ENCODE data around the gene HSPA5. TPM values are rescaled to one million over a fixed set of nuclear protein-coding genes. Genes with fewer than 3 reads are reported as not detected.
"Not testable (repeated sequence)": the region's sequence is repeated elsewhere in the genome, so short reads cannot be mapped to it uniquely, and the experiment has no call there.

HSPA5 gene
- total and polyA plus RNA-seq, 4 donors = 108 to 342 (median 237) TPM

- no peaks in the 10 kb centered on the region for H3K9me3 ChIP-seq (ENCODE audit: control insufficient read depth in 4 of 4, low read length in 3 of 4)
- no peak overlapping the region for H3K4me3 ChIP-seq (ENCODE audit: low read depth in 1 of 3, low read length in 3 of 3)
- DNase-seq (ENCODE audit: low spot score) = no peak
- H3K36me3 ChIP-seq (ENCODE audit: control insufficient read depth in 4 of 4, insufficient read depth in 3 of 4, low read depth in 1 of 4, low read length in 3 of 4) = peaks cover 5 to 36% (median 23%) of the 10 kb centered on the region in 4 donors
- no peak overlapping the region for H3K27ac ChIP-seq (ENCODE audit: low read depth in 1 of 2, low read length in 2 of 2)
- TF ChIP-seq FOXA2 (IDR thresholded peaks at IDR 0.05) (no peak), NR2F2 (IDR thresholded peaks at IDR 0.05) (no peak)
- TF ChIP-seq, protein P1, sequence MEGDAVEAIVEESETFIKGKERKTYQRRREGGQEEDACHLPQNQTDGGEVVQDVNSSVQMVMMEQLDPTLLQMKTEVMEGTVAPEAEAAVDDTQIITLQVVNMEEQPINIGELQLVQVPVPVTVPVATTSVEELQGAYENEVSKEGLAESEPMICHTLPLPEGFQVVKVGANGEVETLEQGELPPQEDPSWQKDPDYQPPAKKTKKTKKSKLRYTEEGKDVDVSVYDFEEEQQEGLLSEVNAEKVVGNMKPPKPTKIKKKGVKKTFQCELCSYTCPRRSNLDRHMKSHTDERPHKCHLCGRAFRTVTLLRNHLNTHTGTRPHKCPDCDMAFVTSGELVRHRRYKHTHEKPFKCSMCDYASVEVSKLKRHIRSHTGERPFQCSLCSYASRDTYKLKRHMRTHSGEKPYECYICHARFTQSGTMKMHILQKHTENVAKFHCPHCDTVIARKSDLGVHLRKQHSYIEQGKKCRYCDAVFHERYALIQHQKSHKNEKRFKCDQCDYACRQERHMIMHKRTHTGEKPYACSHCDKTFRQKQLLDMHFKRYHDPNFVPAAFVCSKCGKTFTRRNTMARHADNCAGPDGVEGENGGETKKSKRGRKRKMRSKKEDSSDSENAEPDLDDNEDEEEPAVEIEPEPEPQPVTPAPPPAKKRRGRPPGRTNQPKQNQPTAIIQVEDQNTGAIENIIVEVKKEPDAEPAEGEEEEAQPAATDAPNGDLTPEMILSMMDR (IDR thresholded peaks at IDR 0.05; ENCODE audit: low read depth, low read length, missing input control) = no peak
- H3K9ac ChIP-seq (ENCODE audit: low read depth in 1 of 2, low read length in 2 of 2) = no peak overlapping the region
- 94% methylated on average over 1 of the region's 1 CpG for WGBS
- H3K4me1 ChIP-seq (ENCODE audit: control insufficient read depth in 4 of 4, insufficient read depth in 4 of 4, low read length in 3 of 4) = peaks cover 0 to 11% (median 5%) of the 10 kb centered on the region in 4 donors
- H3K27me3 ChIP-seq (ENCODE audit: control insufficient read depth in 4 of 4, insufficient read depth in 4 of 4, low read length in 3 of 4) = no peaks in the 10 kb centered on the region
Observed at GRCh38 chr9:125202846-125203618, 38.1 kb downstream of the HSPA5 start.

- WGBS = under 1% methylated on average over 51 of the region's 51 CpGs
- peak within 1 kb of the TSS; percentile 74 to 79 for H3K9ac ChIP-seq (ENCODE audit: low read depth in 1 of 2, low read length in 2 of 2)
- H3K4me1 ChIP-seq (ENCODE audit: control insufficient read depth in 4 of 4, insufficient read depth in 4 of 4, low read length in 3 of 4) = peaks cover 0 to 11% (median 5%) of the 10 kb centered on the region in 4 donors
- no peaks in the 10 kb centered on the region for H3K27me3 ChIP-seq (ENCODE audit: control insufficient read depth in 4 of 4, insufficient read depth in 4 of 4, low read length in 3 of 4)
- H3K4me3 ChIP-seq (ENCODE audit: low read depth in 1 of 3, low read length in 3 of 3) = peak within 1 kb of the TSS; percentile 56 to 91 (median 85)
- H3K36me3 ChIP-seq (ENCODE audit: control insufficient read depth in 4 of 4, insufficient read depth in 3 of 4, low read depth in 1 of 4, low read length in 3 of 4) = peaks cover 2 to 17% (median 12%) of the 10 kb centered on the region in 4 donors
- TF ChIP-seq REST (IDR thresholded peaks at IDR 0.05) = peak; percentile 72
- no peak for TF ChIP-seq HNF4G (IDR thresholded peaks at IDR 0.05)
- TF ChIP-seq EGR1 (IDR thresholded peaks at IDR 0.05; ENCODE audit: low read depth in 2 of 2) = peak; percentile 52 to 63
- TF ChIP-seq GABPA (IDR thresholded peaks at IDR 0.05 in 1 of 2, conservative IDR thresholded peaks at IDR 0.05 in 1 of 2) = peak; percentile 62 to 85
- TF ChIP-seq, protein P1 (IDR thresholded peaks at IDR 0.05; ENCODE audit: low read depth, low read length, missing input control) = no peak
- TF ChIP-seq, protein P2, sequence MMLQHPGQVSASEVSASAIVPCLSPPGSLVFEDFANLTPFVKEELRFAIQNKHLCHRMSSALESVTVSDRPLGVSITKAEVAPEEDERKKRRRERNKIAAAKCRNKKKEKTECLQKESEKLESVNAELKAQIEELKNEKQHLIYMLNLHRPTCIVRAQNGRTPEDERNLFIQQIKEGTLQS (IDR thresholded peaks at IDR 0.05) = no peak
- peak; percentile 19 for TF ChIP-seq NR2F2 (IDR thresholded peaks at IDR 0.05)
- peak; percentile 49 for TF ChIP-seq FOXA1 (IDR thresholded peaks at IDR 0.05)
- TF ChIP-seq, protein P3, sequence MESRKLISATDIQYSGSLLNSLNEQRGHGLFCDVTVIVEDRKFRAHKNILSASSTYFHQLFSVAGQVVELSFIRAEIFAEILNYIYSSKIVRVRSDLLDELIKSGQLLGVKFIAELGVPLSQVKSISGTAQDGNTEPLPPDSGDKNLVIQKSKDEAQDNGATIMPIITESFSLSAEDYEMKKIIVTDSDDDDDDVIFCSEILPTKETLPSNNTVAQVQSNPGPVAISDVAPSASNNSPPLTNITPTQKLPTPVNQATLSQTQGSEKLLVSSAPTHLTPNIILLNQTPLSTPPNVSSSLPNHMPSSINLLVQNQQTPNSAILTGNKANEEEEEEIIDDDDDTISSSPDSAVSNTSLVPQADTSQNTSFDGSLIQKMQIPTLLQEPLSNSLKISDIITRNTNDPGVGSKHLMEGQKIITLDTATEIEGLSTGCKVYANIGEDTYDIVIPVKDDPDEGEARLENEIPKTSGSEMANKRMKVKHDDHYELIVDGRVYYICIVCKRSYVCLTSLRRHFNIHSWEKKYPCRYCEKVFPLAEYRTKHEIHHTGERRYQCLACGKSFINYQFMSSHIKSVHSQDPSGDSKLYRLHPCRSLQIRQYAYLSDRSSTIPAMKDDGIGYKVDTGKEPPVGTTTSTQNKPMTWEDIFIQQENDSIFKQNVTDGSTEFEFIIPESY (IDR thresholded peaks at IDR 0.05) = no peak
- peak; percentile 12 for TF ChIP-seq YY1 (IDR thresholded peaks at IDR 0.05)
- peak; percentile 58 for TF ChIP-seq SP1 (IDR thresholded peaks at IDR 0.05)
- TF ChIP-seq, protein P4, sequence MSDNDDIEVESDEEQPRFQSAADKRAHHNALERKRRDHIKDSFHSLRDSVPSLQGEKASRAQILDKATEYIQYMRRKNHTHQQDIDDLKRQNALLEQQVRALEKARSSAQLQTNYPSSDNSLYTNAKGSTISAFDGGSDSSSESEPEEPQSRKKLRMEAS (IDR thresholded peaks at IDR 0.05) = peak; percentile 28
- DNase-seq (ENCODE audit: low spot score) = peak; percentile 96
- H3K9me3 ChIP-seq (ENCODE audit: control insufficient read depth in 4 of 4, low read length in 3 of 4) = no peaks in the 10 kb centered on the region
- peak within 1 kb of the TSS; percentile 87 to 93 for H3K27ac ChIP-seq (ENCODE audit: low read depth in 1 of 2, low read length in 2 of 2)
Observed at GRCh38 chr9:125200216-125201047, 40.7 kb downstream of the HSPA5 start, which contains the start of gene RABEPK. Gene RABEPK, plus strand, starts transcription at chr9:125200542. Its CDS starts 2,472 bp downstream, at chr9:125203014.

GRCh38 chr9:125195591-125195990, 45.6 kb downstream of the HSPA5 start:
- H3K27ac ChIP-seq (ENCODE audit: low read depth in 1 of 2, low read length in 2 of 2); H3K36me3 ChIP-seq (ENCODE audit: control insufficient read depth in 4 of 4, insufficient read depth in 3 of 4, low read depth in 1 of 4, low read length in 3 of 4); H3K9me3 ChIP-seq (ENCODE audit: control insufficient read depth in 4 of 4, low read length in 3 of 4); H3K27me3 ChIP-seq (ENCODE audit: control insufficient read depth in 4 of 4, insufficient read depth in 4 of 4, low read length in 3 of 4); DNase-seq (ENCODE audit: low spot score); H3K4me3 ChIP-seq (ENCODE audit: low read depth in 1 of 3, low read length in 3 of 3); H3K9ac ChIP-seq (ENCODE audit: low read depth in 1 of 2, low read length in 2 of 2); H3K4me1 ChIP-seq (ENCODE audit: control insufficient read depth in 4 of 4, insufficient read depth in 4 of 4, low read length in 3 of 4): not testable (repeated sequence)
- 78% methylated on average over 1 of the region's 1 CpG for WGBS
